GM18870 (cell line): ENCODE results near the gene HAVCR1.
"Not testable (repeated sequence)": the region's sequence is repeated elsewhere in the genome, so short reads cannot be mapped to it uniquely, and the experiment has no call there.

Experiments used
- ATAC-seq: cut with Tn5 transposase; IDR thresholded peaks from one replicate; pipeline ENCODE4 v1.9.1; 2021; ENCODE audit warnings: moderate library complexity; ENCODE audit not compliant: unreplicated experiment

Gene HAVCR1

DNA sequence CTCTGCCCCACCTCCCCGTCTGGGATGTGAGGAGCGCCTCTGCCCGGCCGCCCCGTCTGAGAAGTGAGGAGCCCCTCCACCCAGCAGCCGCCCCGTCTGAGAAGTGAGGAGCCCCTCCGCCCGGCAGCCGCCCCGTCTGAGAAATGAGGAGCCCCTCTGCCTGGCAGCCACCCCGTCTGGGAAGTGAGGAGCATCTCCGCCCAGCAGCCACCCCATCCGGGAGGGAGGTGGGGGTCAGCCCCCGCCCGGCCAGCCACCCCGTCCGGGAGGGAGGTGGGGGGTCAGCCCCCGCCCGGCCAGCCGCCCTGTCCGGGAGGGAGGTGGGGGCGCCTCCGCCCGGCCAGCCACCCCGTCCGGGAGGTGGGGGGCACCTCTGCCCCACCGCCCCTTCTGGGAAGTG is 44.8 kb downstream of the HAVCR1 start:
- not testable (repeated sequence) for ATAC-seq

- ATAC-seq: no peak
Observed at GRCh38 chr5:157006262-157006661, 52.7 kb downstream of the HAVCR1 start.

- ATAC-seq: peak; percentile 87
Observed at GRCh38 chr5:157004893-157005551, 53.9 kb downstream of the HAVCR1 start.

GRCh38 chr5:156991714-156992113 is 67.2 kb downstream of the HAVCR1 start:
- no peak for ATAC-seq

- ATAC-seq: no peak
Observed at GRCh38 chr5:156984064-156984463, 74.9 kb downstream of the HAVCR1 start.

GRCh38 chr5:156981481-156981880 is 77.4 kb downstream of the HAVCR1 start:
- no peak for ATAC-seq
